NCI-H1930 (cell line): ENCODE measurements around the gene MSRB2.
"Not testable (repeated sequence)": the region's sequence is repeated elsewhere in the genome, so short reads cannot be mapped to it uniquely, and the experiment has no call there.

Experiments
- DNase-seq, 2 experiments: peaks; one replicate each; lab custom pipeline; 2025; lab: John Stamatoyannopoulos, UW

The MSRB2 gene

DNA sequence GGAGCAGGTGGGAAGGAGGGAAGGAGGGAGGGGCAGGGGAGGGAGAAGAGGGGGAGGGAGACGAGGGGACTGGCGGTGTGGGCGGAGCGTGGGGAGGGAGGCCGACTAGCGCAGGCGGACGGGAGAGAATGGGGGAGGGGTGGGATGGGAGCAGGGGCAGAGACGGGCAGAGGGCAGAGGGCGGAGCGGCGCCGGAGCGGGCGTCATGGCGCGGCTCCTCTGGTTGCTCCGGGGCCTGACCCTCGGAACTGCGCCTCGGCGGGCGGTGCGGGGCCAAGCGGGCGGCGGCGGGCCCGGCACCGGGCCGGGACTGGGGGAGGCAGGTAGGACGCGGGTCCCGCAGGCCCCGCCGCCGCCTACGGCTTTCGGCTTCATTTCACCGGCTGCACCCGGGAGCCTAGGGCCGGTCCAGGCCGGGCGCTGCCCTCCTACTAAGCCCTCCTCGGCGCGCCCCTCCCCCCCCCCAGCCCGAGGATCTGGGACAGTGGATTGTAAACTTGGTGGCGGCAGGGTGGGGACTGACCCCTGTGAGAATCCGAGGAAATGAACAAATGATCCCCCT, at the start of gene MSRB2:
Gene MSRB2 (plus strand): TSS at position 176 of the 562 bp plus-strand sequence. CDS start 30 bp downstream, at position 206.
- peak; percentile 44 to 61 for DNase-seq

DNA sequence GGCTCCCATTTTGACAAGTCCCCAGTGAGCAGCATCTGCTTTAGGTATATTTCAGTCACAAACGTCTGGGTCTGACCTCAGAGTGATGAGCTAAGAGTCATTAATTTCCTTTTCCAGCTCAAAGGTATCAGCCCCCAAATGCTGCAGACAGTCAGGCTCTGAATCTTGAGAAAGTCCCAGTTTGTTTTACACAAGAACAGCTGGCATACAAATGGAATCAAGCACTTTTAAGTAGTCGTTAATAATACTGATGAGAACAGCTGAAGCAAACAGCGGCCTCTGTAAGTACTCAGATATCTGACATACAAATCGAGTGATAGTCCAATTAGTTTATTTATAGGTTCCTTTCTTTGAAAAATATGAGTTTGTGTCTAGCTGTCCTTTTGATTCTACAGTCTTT, 49.4 kb upstream of the MSRB2 start:
- DNase-seq: no peak

DNA sequence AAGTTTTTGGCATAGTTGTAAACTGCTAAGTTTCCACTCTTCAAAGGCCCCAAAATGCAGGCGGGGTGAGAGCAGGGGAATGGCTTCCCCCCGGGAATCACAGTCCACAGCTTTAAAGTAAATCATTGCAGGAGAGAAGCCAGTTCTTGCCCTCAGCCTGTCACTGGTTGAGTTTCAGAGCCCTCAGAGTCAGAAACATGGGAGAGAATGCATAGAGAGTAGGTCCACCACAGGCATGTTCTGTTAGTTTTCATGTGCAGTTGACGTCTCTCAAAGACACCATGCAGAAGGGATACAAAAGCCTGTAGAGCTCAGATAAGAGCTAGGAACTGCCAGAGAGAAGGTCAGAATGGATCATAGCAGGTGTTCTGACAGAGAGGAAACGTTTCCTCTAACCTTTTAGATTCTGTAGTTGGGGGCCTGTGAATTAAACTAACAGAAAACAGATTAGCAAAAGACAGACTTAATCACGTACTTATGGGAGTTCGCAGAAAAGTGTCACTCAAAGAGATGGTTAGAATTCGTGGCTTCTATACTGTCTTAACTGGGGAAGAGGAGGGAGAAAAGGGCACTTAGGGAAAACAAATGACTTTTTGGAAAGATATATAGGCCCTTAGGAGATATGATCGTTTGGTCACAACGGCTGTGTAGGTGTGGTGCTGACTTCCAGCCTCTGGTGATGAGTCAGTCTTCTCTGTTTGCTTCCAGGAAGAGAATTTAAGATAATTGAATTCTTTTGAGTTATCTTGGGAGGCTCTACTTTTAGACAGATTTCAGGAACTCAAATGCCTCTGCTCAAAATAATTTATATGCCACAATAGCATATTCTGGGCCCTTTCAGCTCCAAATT, 48.0 kb upstream of the MSRB2 start:
- no peak for DNase-seq

DNA sequence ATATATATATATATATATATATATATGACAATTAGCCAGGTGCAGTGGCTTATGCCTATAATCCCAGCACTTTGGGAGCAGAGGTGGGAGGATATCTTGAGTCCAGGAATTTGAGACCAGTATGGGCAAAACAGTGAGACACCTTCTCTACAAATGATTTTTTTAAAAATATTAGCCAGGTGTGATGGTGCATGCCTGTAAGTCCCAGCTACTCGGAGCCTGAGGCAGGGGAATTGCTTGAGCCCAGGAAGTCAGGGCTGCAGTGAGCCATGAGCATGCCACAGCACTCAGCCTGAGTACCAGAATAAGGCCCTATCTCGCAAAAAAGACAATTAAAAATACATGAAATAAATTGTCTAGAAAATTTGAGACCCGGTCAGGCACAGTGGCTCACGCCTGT, 47.2 kb upstream of the MSRB2 start:
- DNase-seq: no peak

DNA sequence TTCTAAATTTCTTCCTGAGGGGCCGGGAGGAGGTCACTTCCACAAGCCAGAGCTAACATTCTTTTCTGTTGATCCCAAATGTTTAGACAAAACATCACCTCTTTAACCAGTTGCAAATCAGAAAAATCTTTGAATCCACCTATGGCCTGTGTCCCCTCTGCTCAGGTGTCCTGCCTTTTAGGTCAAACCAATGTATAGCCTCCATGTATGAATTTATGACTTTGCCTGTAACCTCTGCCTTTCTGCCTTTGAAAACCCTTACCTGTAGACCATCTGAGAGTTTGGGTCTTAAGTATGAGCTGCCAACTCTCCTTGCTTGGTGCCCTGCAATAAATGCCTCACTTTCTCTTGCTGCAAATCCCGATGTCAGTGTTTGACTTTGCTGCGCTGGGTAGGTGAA, 44.1 kb upstream of the MSRB2 start:
- DNase-seq: no peak

DNA sequence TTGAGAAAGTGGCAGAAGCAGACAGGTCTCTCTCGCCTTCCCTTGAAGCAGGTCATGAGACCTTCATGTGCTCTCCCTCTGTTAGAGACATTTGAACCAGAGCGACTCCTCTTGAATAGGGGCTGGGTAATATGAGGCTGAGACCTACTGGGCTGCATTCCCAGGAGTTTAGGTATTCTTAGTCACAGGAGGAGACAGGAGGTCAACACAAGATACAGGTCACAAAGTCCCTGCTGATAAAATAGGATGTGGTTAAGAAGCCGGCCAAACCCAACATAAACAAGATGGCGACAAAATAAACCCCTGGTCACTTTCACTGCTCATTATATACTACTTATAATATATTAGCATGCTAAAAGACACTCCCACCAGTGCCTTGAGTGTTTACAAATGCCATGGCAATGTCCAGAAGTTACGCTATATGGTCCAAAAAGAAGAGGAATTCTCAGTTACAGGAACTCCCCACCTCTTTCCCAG, 43.5 kb upstream of the MSRB2 start:
- DNase-seq: no peak

DNA sequence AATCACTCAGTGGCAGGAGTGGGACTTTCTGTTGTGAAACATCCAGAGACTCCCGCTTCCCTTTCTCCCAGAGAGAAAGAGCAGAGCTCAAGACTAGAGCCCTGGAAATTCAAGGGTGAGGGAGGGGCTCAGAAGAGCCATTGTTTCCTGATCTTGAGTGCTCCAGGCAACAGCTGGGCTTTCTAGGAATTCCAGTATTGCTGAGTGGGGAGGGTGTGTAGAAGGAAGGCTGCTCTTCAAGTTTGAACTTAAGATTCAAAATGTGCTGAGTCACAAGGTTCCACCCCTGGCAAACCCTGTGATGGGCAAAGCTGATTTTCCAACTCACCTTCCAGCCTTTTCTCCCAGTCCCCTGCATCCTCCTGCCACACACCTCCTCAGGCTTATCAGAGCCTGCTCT, 42.3 kb upstream of the MSRB2 start:
- DNase-seq: no peak

DNA sequence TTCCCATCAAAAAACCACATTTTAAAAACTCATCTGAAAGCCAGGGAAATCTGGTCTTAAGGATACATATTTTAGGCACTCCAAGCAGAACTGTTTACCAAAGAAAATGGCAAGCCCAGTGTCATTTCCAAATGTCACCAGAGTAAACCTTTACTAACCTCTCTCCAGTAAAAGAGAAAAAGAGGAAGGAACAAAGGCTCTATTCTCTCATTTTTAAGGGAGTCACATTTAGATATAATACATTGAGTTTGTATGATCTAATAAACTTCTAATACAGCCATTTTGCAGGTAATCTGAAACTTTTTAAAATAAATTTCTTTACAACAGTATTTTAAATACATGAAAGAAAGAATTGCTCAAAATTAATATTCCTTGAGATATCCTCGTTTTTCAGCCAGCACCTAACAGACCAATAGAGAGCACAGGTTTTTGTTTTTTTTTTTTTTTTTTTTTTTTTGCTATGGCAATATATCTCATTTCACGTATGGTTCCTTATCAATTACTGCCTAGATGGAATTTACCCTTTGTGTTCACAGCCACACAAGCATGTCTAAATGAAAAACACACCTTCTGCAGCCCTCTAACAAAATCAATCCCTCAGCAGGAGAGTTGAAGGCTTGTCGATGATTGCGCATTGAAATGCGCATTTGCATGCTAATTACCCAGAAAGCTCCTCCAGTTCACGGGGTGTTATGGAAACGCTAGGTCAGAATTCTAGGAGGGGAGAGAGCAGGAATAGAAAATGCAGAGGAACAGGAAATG, 39.8 kb upstream of the MSRB2 start:
- no peak for DNase-seq

DNA sequence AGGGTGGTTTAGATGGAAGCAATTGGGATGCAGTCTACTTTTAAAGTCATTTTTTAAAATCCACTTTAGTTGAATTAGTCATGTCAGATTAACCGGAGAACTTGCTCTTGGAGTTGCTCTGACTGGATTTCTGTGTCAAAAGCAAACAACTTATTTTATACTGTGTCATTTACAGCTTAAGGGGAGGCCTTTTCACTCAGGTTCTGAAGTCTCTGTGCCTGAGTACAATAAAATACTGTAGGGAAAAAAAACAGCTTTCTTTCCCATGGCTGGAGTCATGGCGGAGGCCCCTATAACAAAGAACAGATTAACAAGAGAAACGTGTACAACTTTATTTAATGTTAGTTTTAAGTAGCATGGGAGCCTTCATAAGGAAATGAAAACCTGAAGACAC, 39.2 kb upstream of the MSRB2 start:
- DNase-seq: no peak

DNA sequence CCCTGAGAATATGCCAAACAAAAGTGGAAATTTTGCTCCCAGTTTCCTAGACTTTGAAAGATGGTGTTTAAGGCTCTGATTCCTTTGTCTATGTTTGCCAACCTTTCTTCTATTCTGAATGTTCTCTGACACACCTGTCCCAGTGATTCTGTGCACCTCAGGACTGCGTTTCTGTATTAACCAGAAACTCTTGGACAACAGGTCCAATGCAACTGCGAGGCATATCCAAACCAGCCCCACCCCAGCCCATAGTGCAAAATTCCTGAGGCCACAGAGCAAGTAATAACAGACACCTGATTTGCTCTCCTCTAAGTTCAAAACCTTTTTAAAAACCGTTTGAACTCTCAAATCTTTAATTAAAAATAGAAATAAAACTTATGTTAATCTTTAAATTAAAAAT, 37.0 kb upstream of the MSRB2 start:
- no peak for DNase-seq

DNA sequence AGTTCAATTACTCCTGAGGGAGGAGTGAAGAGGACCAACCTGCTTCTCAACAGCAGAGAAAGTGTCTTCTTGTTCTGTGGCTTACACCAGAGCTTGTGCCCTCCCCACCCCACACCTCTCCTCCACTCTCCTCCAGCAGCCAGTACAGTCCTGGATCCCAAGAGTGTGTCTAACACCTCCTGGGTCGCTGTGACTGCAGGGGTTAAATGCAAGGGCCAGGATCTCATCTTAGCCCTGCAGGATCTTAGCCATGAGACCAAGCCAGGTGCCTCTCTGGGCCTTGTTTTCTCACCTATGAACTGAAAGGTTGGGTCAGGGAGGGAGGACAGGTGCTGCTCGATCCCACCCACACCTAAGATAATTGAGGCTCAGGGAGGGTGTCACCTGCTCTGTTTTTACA, 34.5 kb upstream of the MSRB2 start:
- no peak for DNase-seq

DNA sequence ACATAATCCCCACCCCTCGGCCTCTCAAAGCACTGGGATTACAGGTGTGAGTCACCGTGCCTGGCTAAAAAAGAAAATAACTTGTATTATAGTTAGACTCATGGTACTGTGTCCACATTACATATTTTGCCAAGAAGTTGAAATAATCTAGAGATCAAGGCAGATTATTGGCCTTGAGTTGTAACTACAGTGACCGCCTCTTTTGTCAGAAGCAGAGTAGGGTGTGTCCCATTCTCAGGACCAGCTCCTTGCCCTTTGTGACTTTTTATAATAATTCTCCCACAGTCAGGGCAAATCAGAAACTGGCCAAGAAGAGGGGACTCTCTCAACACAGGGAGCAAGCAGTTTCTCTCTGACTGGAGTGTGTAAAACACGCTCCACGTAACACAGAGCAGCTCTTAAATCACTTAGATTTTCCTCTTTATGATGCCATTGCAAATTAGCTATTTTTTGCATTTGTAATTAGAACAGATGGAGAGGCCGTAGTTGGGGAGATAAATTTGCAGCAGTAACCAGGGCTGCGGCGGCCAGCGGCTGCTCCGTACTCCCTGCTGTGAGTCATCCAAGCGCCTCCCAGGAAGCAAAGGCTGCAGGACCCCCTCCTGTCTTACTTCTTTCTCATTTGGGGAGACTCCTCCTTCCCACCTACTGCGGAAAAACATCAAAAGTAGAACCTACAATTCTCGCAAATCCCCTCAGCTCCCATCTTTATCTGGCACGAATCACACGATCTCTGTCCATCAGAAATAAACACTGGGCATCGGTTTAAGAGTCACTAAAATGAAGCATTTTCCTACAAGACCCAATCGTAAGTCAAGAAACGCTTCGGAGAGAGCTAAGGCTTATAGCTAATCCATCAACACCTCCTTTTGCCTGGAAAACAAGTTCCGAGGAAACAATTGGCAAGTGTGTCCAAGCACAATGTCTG, 32.1 kb upstream of the MSRB2 start:
- DNase-seq: no peak

DNA sequence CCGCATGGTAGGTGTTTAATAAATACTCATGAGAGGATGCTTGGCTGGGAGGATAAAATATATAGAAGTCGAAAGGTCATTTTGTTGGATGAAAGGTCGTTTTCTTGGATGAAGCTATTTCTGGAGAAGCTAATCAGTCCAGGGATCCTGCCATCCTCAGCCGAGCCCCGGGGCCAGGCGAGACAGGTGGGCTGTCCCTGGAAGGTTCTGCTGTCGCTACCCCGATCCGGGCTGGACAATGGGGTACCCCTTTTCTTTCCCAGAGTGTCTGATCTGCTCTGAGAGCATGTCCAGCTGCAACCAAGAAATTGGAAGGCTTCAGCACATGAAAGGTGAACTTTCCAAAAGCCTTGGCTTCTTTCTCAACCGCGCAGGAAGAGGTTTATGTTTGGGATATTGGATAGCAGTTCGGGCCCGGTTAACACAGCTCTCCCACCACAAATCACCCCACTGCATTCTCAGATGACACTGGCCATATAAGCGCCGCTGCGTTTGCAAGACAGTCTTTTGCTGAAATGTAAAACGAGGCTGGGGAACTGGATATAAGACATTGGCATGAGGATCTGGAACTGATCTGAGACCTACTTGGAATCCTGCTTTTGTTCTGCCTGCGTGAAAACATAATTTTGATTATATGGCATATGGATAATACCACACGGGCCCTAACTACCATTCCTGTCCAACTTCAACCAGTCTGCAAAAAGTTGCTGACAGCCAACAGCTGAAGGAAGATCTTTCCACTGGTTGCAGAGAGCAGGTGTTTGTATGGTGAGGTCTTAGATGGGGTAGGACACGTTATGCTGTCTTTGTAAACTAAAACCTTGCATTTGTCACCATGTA, 31.2 kb upstream of the MSRB2 start:
- no peak for DNase-seq

DNA sequence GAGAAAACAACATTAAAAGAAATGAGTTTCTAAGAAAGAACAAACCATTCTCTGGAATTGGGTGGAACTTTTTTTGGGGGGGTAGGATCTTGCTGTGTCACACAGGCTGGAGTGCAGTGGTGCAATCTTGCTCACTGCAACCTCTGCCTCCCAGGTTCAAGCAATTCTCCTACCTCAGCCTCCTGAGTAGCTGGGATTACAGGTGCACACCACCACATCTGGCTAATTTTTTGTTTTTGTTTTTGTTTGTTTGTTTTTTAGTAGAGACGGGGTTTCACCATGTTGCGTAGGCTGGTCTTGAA, 30.6 kb upstream of the MSRB2 start:
- not testable (repeated sequence) for DNase-seq

DNA sequence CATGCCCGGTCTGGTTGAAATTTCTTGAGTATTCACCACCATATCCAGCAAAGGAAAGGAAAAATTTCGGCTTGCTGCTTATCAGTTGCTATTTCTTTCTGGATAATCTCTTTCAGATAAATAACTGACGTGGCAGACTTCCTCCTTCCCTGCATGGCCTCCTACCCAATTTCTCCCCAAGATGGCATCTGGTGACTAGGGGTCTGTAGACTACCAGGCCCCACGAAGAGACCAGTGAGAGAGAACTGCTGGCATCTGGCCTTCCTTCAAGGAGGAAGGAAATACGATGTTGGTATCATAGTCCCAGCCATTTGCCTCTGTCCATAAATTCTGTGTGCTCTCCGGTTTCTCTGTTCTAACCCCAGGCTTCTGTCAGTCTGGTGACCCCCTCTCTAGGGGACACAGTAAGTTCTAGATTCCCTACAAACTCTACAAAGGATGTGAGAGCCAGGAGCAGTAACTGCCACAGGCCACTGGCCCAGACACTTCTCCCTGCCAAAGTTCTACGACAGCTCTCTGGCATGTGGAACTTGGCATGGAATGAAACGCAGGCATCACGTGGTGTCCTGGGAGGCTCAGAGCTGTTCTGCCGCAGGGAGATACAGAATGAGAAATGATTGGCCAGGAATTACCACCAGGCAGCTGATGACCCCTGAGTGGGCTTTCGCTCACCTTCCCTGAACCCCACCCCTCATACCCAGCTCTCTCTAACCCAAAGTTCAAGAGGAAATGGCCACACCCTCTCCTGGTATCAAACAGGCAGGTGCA, 30.0 kb upstream of the MSRB2 start:
- DNase-seq: no peak

DNA sequence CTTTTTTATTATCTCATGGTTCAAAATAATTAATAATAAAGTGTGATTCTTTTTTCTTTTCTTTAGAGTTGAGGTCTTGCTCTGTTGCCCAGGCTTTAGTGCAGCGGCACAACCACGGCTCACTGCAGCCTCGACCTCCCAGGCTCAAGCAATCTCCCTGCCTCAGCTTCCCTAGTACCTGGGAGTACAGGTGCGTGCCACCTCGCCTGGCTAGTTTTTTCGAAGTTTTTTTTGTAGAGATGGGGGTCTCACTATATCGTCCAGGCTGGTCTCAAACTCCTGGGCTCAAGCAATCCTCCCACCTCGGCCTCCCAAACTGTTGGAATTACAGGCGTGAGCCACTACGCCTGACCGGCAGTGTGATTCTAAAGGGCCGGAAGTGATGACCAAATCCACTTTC, 28.0 kb upstream of the MSRB2 start:
- DNase-seq: no peak

DNA sequence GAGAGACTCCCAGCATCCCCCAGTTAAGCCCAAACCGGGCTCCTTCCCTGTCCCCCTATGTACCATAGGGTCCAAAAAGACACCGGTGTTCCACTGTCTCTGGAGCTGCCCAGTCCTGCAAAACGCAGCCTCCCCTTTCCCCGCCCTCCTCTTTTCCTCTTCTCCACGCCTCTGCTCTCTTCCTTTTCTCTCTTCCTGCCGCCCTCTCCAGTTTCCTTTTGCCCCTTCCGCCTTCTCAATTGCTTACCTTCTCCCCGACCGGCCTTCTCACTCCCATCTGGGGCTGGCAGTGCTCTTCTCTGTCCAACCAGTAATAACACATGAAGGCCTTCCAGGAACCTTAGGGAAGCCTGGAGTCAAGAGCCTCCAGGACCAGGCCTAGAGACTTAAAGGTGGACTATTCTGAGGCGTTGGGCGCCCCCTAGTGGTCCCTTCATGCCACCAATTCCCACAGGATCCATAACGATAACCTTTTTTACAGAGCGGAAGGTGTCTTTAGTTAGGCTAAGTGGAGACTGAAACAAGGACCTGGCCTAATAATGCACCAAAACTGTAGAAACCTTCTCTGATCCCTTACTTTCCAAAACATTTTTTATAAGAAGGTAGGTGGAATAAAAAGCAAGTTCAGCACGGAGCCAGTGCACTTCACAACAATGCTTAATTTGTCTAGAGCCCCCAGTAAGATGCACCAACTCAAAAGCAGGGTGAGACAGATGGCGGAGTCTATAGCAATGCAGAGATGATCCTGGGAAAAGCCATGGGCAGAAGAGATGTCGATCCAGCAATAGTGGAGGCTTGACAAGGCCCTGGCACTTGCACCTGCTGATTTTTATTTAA, 27.2 kb upstream of the MSRB2 start:
- peak in 1 of 2 experiments; percentile 8 for DNase-seq

DNA sequence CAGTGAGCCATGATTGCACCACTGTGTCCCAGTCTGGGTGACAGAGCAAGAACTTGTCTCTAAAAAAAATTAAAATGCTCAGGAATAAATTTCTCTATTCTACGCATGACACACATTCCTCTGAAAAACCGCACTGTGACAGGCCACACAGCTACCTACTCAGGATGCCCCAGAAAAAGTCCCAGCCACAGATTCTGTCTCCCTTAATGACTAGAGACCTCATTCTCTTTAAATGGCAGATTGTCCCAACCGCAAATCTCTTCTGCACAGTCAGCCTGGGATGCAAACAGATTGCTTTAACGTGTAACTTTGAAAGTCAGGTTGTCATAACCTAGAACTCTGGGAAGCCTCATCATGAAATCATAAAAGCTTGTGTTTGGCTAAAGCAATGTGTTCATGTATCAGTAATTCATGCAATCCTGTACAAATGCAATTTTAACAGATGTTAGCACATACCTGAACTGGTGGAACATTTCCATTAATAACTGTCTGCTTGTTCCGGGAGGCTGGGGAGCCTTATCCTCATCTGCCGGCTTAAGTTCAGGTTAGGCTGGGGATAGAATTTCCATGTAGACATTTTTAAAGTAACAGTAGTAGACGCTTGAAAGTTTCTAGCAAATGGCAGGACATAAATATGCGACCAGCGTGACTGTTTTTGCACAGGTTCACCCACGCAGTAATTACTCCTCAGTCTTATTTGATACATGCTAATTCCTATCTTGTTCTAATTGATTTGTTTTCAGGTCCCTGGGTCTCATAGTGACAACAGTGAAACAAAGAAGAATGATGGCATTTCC, 26.2 kb upstream of the MSRB2 start:
- no peak for DNase-seq
